Activated T-cell treated with anti-CD3 and anti-CD28 coated beads, Interleukin-2, amount 50 U/mL, for 72 hours (primary cell): ENCODE data around the gene SHLD2. TPM values are rescaled to one million over a fixed set of nuclear protein-coding genes. Genes with fewer than 3 reads are reported as not detected.
"Not testable (repeated sequence)": the region's sequence is repeated elsewhere in the genome, so short reads cannot be mapped to it uniquely, and the experiment has no call there.

Source experiments
- ATAC-seq, 2 donors: fragments of 150-1000 bp; cut with Tn5 transposase; replicated peaks in 1 of 2; 2 replicates each; pipeline ENCODE4 v1.10.0; 2021; ENCODE audit warnings: moderate library complexity in 2 of 2, mild to moderate bottlenecking in 1 of 2
- DNase-seq, 2 donors: peaks; one replicate each; pipeline ENCODE4 v3.0.0; 2021 to 2022; ENCODE audit warnings: mixed read lengths in 1 of 2
- H3K27ac Mint-ChIP-seq: one replicate; pipeline ENCODE4 v1.8.0; 2022; ENCODE audit warnings: mild to moderate bottlenecking, moderate library complexity, mixed read lengths
- H3K27me3 Mint-ChIP-seq: one replicate; pipeline ENCODE4 v1.8.0; 2022; ENCODE audit warnings: low read depth, mixed read lengths
- H3K36me3 Mint-ChIP-seq, 2 donors: one replicate each; pipeline ENCODE4 v1.8.0; 2022; ENCODE audit warnings: mixed read lengths in 2 of 2, mild to moderate bottlenecking in 1 of 2; ENCODE audit not compliant: insufficient read depth in 2 of 2
- H3K4me1 Mint-ChIP-seq: one replicate; pipeline ENCODE4 v1.8.0; 2022; ENCODE audit warnings: low read depth, mixed read lengths
- H3K4me3 Mint-ChIP-seq, 2 donors: one replicate each; pipeline ENCODE4 v1.8.0; 2022; ENCODE audit warnings: mild to moderate bottlenecking in 2 of 2, mixed read lengths in 2 of 2, moderate library complexity in 2 of 2
- H3K9me3 Mint-ChIP-seq, 2 donors: one replicate each; pipeline ENCODE4 v1.8.0; 2022; ENCODE audit warnings: mixed read lengths in 2 of 2
- total RNA-seq, 2 donors: library from RNA; stranded (reverse); gene quantifications; one replicate each; pipeline ENCODE4 v1.2.3, GENCODE V29; 2022

Gene SHLD2
- total RNA-seq, 2 donors from 2014 or later = 28.7 to 33.3 TPM

DNA sequence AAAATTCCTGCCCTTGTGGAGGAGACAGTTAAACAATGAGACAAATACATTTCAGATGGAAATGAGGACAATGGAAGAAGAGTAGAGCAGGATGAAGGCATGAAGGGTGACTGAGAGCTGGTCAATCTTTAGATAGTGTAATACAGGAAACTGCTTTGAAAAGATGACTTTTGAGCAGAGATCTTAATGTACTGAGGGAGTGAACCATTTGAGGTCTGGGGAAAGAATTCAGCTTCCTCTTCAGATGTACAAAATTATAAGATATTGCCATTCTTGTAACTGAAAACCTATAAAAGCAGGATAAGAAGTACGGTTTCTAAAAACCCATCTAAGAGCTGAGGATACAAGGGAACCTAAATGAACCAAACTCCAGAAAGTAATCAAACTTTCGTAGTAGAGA, 38.9 kb downstream of the SHLD2 start:
- not testable (repeated sequence) for DNase-seq, H3K27ac Mint-ChIP-seq, H3K9me3 Mint-ChIP-seq, ATAC-seq, H3K4me1 Mint-ChIP-seq, H3K27me3 Mint-ChIP-seq, H3K4me3 Mint-ChIP-seq
- H3K36me3 Mint-ChIP-seq = peaks cover 11 to 27% of the 10 kb centered on the region in 2 donors

DNA sequence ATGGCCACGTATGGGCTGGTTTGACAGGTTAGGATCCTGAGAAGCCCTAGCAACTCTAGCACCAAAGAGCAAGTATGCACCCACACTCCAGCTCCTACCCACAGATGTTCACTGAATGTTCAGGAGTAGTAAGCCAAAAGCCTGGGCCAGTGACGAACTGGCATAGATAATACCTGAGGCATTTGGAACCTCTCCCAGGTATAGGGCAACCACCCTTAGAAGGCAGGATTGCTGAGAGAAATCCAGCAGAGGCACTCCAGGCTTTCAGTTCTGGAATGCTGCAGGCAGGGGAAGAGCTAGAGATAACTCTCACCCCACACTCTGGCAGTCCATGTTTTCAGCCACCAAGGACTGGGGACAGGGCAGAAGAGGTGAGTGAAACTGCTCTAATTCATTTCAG, 39.4 kb downstream of the SHLD2 start:
- not testable (repeated sequence) for H3K27ac Mint-ChIP-seq, DNase-seq, H3K9me3 Mint-ChIP-seq

DNA sequence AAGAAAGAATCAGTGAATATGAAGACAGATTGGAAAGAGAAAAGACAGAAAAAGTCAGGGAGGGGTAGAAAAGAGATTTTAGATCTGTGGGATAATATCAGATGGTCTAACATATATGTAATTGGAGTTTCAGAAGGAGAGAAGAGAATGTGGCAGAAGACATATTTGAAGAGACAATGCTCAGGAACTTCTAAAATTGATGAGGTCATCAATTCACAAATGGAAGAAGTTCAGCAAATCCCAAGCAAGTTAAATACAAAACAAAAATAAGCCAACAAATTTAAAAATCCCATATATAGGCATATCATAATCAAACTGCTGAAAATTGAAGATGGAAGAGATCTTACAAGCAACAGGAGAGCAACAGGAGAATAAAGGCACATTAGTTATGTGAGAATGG, 42.5 kb downstream of the SHLD2 start:
- ATAC-seq, H3K27me3 Mint-ChIP-seq, H3K4me3 Mint-ChIP-seq, H3K9me3 Mint-ChIP-seq, H3K4me1 Mint-ChIP-seq, DNase-seq: not testable (repeated sequence)
- peaks cover 8 to 22% of the 10 kb centered on the region in 2 donors for H3K36me3 Mint-ChIP-seq
- peak overlapping the region; percentile 21 for H3K27ac Mint-ChIP-seq

More for the DNA sequence above, 39.4 kb downstream of the SHLD2 start:
- not testable (repeated sequence) for H3K4me1 Mint-ChIP-seq, H3K27me3 Mint-ChIP-seq, ATAC-seq, H3K4me3 Mint-ChIP-seq
- peaks cover 11 to 25% of the 10 kb centered on the region in 2 donors for H3K36me3 Mint-ChIP-seq

DNA sequence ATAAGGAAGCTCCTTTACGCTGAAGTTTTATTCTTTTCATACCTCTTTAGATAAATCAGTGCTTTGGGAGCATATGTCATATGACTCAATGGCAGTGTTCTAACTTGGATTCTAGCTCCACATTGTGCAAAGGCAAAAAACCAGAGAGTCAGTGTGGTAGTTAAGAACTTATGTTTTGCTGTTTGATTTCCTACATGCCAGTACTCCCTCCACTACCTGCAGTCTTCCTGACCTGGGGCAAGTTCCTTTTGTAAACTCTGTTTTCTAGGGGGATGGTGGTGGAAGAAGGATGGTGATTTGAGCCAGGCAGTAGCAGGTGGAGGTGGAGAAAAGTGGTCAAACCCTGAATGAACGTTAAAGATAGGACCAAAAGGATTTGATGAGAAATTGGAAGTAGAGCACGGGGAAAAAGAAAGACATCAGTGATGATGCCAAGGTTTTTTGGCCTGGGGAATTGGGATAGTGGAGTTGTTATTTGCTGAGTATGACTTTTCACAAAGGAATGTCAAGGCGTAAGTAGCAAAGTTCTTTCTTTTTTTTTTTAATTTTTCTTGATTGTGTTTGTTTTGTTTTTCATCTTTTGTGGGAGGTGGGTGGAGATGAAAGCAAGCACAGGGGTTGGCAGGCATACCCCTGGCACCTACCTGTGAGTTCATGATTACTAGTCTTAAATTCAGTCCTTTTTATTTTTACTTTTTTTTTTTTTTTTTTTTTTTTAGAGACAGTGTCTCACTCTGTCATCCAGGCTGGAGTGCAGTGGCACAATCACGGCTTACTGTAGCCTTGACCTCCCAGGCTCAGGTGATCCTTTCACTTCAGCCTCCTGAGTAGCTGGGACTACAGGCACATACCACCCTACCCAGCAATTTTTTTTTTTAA, 47.5 kb downstream of the SHLD2 start:
- H3K36me3 Mint-ChIP-seq, H3K27ac Mint-ChIP-seq, H3K4me1 Mint-ChIP-seq, ATAC-seq, H3K27me3 Mint-ChIP-seq, DNase-seq, H3K9me3 Mint-ChIP-seq, H3K4me3 Mint-ChIP-seq: not testable (repeated sequence)

DNA sequence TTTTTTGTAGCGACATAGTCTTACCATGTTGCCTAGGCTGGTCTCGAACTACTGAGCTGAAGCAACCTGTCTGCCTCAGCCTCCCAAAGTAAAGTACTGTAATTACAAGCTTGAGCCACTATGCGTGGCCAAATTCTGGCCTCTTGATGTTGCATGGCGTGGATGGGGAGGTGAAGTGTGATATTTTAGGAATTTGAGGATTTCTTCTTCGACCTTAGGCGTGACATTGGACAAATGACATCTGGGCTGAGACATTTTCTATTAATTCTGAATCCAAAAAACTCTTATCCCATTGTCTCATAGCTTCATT, 48.1 kb downstream of the SHLD2 start:
- H3K27me3 Mint-ChIP-seq, H3K9me3 Mint-ChIP-seq, H3K27ac Mint-ChIP-seq, H3K4me3 Mint-ChIP-seq, ATAC-seq, H3K36me3 Mint-ChIP-seq, H3K4me1 Mint-ChIP-seq, DNase-seq: not testable (repeated sequence)

DNA sequence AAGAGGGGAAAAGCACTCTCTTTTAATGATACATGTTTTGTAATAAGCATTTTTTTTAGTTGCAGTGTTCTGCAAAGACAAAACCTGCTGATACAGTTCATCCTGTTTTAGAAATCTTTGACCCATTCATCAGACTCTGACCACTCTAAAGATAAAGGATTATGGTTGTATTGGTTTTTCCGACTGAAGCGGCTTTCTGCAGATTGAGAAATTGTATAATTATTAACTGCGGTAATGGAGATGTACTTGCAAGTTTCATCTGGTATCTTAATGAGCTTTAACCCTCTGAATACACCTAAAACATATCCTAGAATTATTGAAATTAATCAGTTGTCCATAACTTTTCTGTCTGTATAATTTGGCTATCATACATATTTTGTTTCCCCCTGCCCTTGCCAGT, 50.6 kb downstream of the SHLD2 start:
- not testable (repeated sequence) for H3K9me3 Mint-ChIP-seq, ATAC-seq, DNase-seq, H3K27me3 Mint-ChIP-seq, H3K27ac Mint-ChIP-seq, H3K36me3 Mint-ChIP-seq, H3K4me3 Mint-ChIP-seq, H3K4me1 Mint-ChIP-seq

DNA sequence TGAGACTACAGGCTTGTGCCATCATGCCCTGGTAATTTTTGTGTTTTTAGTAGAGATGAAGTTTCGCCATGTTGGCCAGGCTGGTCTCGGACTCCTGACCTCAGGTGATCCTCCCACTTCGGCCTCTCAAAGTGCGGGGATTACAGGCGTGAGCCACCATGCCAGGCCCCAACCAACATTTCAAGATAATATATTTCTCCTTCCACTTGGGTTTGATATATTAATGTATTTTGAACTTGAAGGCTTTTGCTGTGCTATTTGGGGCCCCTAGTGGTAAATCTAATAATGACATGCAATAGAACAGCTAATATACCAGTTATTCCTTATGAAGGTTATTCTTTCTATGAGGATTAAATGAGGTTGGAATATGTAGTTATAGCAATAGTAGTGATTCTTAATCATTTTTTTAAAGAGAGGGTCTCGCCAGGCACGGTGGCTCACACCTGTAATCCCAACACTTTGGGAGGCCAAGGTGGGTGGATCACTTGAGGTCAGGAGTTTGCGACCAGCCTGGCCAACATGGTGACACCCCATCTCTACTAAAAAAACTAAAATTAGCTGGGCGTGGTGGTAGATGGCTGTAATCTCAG, 54.1 kb downstream of the SHLD2 start:
- H3K27me3 Mint-ChIP-seq, DNase-seq, H3K4me3 Mint-ChIP-seq, H3K36me3 Mint-ChIP-seq, H3K9me3 Mint-ChIP-seq, H3K4me1 Mint-ChIP-seq, ATAC-seq, H3K27ac Mint-ChIP-seq: not testable (repeated sequence)

DNA sequence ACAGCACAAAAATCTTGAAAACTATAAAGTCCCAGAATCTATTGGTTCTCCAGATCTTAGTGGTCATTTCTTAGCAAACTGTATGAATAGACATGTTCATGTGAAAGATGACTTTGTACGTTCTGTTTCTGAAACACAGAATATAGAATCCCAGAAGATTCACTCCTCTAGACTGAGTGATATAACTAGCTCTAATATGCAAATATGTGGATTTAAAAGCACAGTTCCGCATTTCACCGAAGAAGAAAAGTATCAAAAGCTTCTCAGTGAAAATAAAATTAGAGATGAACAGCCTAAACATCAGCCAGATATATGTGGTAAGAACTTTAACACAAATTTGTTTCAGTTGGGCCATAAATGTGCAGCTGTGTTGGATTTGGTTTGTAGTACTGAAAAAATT, 56.5 kb downstream of the SHLD2 start:
- H3K27ac Mint-ChIP-seq, H3K4me3 Mint-ChIP-seq, H3K36me3 Mint-ChIP-seq, DNase-seq, H3K4me1 Mint-ChIP-seq, H3K9me3 Mint-ChIP-seq, H3K27me3 Mint-ChIP-seq, ATAC-seq: not testable (repeated sequence)

DNA sequence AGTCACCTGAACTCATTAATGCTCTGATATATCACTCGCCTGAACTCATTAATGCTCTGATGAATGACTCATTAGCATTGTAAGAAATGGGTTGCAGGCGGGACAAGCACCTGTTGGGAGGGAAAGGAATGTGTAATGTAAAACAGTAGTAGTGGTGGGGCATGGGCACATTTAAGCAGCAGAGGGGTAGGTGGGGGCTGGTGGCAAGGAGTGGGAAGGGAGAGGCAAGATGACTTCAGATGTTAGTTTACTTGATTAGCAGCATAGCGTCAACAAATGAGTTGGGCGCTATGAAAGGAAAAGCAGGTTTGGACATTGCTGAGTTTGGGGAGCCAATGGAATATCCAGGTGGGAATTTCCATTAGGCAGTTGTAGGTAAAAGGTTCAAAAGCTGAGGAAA, 61.8 kb downstream of the SHLD2 start:
- ATAC-seq, H3K9me3 Mint-ChIP-seq, H3K4me3 Mint-ChIP-seq, H3K27me3 Mint-ChIP-seq, H3K4me1 Mint-ChIP-seq, H3K36me3 Mint-ChIP-seq, DNase-seq, H3K27ac Mint-ChIP-seq: not testable (repeated sequence)

DNA sequence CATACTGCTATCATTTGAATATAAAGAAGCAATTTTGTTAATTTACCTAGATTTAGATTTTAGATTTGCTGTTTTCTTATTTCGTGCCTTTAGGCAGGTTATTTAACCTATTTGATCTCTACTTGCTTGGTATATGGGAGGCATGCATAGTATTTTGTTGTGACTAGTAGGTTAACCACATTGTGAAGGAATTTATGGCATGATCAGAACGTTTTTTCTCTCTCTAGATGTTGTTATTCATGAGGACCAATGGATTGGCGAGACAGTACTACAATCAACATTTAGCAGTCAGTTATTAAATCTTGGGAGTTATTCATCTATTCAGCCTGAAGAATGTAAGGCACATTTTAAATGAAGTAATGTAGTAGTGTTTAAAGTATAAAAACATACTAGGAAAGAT, 62.8 kb downstream of the SHLD2 start:
- not testable (repeated sequence) for H3K9me3 Mint-ChIP-seq, H3K4me1 Mint-ChIP-seq, H3K4me3 Mint-ChIP-seq, ATAC-seq, H3K36me3 Mint-ChIP-seq, H3K27ac Mint-ChIP-seq, DNase-seq, H3K27me3 Mint-ChIP-seq

DNA sequence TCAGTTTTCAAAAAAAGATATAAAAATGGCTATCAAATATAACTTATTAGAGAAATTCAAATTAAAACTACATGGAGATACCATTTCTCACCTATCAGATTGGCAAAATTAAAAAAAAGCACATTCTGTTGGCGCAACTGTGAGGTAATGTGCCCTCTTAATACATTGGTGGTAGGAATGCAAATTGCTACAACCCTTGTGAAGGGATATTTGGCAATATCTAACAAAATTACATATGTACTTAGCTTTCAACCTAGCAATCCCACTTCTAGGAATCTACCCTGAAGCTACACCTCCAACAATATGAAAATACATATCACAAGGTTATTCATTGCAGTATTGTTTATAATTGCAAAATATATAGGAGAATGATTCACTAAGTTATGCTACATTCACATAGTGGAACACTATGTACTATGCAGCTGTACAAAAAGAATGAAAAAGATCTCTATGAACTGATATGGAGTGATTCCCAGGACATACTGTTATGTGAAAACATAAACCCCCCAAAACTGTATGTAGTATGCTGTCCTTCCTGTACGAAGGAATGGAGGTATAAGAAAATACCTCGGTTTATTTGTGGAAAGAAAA, 67.8 kb downstream of the SHLD2 start:
- not testable (repeated sequence) for H3K4me1 Mint-ChIP-seq, H3K9me3 Mint-ChIP-seq, H3K36me3 Mint-ChIP-seq, ATAC-seq, H3K27ac Mint-ChIP-seq, DNase-seq, H3K27me3 Mint-ChIP-seq, H3K4me3 Mint-ChIP-seq

DNA sequence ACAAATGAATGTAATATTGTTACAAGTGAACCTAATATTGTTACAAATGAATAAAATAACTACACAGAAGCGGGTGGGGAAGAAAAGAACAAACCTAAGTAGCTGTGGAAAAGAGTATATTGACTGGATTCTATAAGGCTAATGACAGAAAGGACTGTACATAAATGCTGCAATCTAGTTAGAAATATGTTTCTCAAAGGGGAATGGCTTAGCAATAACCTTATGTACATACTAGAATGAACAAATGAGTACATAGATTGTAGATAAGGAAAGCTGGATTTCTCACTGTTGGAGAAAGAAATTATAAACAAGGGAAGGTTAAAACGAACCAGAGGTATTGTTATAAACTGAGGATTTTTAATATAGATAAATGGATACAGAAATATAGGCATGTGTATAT, 68.4 kb downstream of the SHLD2 start:
- not testable (repeated sequence) for DNase-seq, H3K27me3 Mint-ChIP-seq, H3K36me3 Mint-ChIP-seq, H3K4me3 Mint-ChIP-seq, H3K27ac Mint-ChIP-seq, H3K4me1 Mint-ChIP-seq, ATAC-seq, H3K9me3 Mint-ChIP-seq

DNA sequence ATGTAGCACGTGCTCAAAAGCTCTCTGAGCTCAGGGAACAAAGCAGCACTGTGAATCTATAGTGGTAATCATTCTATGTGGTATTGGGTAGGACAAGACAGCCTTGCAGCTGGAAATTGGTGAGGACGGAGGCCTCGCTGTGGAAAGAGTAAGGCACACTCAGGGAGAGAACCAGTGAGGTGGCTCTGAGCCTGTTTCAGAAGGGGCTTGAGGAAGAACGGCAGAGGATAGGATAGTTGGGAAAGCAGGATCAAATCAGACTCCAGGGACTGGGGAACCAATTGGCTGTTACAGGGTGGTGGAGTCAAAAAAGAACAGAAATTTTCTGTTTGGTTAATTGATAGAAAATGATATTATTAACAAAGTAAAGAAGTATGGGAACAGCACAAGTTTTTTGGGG, 74.9 kb downstream of the SHLD2 start:
- not testable (repeated sequence) for H3K9me3 Mint-ChIP-seq, ATAC-seq, H3K27me3 Mint-ChIP-seq, DNase-seq, H3K4me1 Mint-ChIP-seq, H3K4me3 Mint-ChIP-seq, H3K36me3 Mint-ChIP-seq, H3K27ac Mint-ChIP-seq
